ENCODE results near the gene ESYT1.

ESYT1 gene

GRCh38 chr12:56161690-56162351 is 33.8 kb downstream of the ESYT1 start:
- no peak overlapping the region for H2AK5ac ChIP-seq (ENCODE audit: low read length, severe bottlenecking)
- no peak overlapping the region for H2BK120ac ChIP-seq (ENCODE audit: low read depth, low read length)
- H3K4me2 ChIP-seq (ENCODE audit: low read length, poor library complexity, severe bottlenecking): peak overlapping the region; percentile 17
- no peak overlapping the region for H4K91ac ChIP-seq (ENCODE audit: low read length)
- H2AFZ ChIP-seq (ENCODE audit: low read depth, low read length): no peak overlapping the region
- H3K4ac ChIP-seq (ENCODE audit: low read depth in 1 of 2, low read length in 2 of 2): no peak overlapping the region
- H3K27ac ChIP-seq (ENCODE audit: low read length, poor library complexity, severe bottlenecking): peak overlapping the region; percentile 4
- peaks cover 63 to 72% of the 10 kb centered on the region in 2 experiments for H3K36me3 ChIP-seq (ENCODE audit: control insufficient read depth in 1 of 2, insufficient read depth in 2 of 2, low read depth in 1 of 2, low read length in 2 of 2)
- no peak overlapping the region for H2BK5ac ChIP-seq (ENCODE audit: low read depth, low read length, poor library complexity, severe bottlenecking)
- H3K79me1 ChIP-seq (replicated peaks; ENCODE audit: low read length, poor library complexity, severe bottlenecking): no peaks in the 10 kb centered on the region
- H3K23ac ChIP-seq (ENCODE audit: low read length in 2 of 2): peak overlapping the region in 1 of 2 experiments; percentile 3
- no peak overlapping the region for H3K14ac ChIP-seq (ENCODE audit: low read length in 2 of 2)
- no peak overlapping the region for H2BK15ac ChIP-seq (ENCODE audit: low read depth, poor library complexity, severe bottlenecking)
- H4K8ac ChIP-seq (ENCODE audit: low read length): no peak overlapping the region
- H2BK12ac ChIP-seq (ENCODE audit: low read length in 2 of 2): no peak overlapping the region
- no peaks in the 10 kb centered on the region for H3K9me3 ChIP-seq (ENCODE audit: control insufficient read depth, low read length)
- peaks cover 26% of the 10 kb centered on the region for H3K4me1 ChIP-seq (ENCODE audit: control insufficient read depth, insufficient read depth, low read depth, low read length)
- no peaks in the 10 kb centered on the region for H3K27me3 ChIP-seq (ENCODE audit: control insufficient read depth in 1 of 2, insufficient read depth in 1 of 2, low read length in 2 of 2)
- peak overlapping the region; percentile 99 for H3K9ac ChIP-seq (ENCODE audit: low read length)
- 94% methylated on average over 8 of the region's 10 CpGs for WGBS
- DNase-seq: no peak
- no peak overlapping the region for H3K18ac ChIP-seq (ENCODE audit: low read depth in 1 of 2, low read length in 2 of 2)
- H3K4me3 ChIP-seq (ENCODE audit: insufficient read depth in 1 of 2, low read depth in 1 of 2, low read length in 2 of 2): peak overlapping the region in 1 of 2 experiments; percentile 95

- no peak overlapping the region for H3K4me2 ChIP-seq (ENCODE audit: low read length, poor library complexity, severe bottlenecking)
- H3K79me1 ChIP-seq (replicated peaks; ENCODE audit: low read length, poor library complexity, severe bottlenecking): no peaks in the 10 kb centered on the region
- WGBS: 77% methylated on average over 7 of the region's 11 CpGs
These were observed 34.6 kb downstream of the ESYT1 start for GRCh38 chr12:56162468-56163290.

GRCh38 chr12:56163533-56164344 is 35.7 kb downstream of the ESYT1 start:
- H3K4me3 ChIP-seq (ENCODE audit: insufficient read depth in 1 of 2, low read depth in 1 of 2, low read length in 2 of 2): no peak overlapping the region
- DNase-seq: no peak
- 82% methylated on average over 5 of the region's 11 CpGs for WGBS
- no peak overlapping the region for H2BK12ac ChIP-seq (ENCODE audit: low read length in 2 of 2)
- H4K8ac ChIP-seq (ENCODE audit: low read length): no peak overlapping the region
- H3K4ac ChIP-seq (ENCODE audit: low read depth in 1 of 2, low read length in 2 of 2): no peak overlapping the region
- peaks cover 80 to 90% of the 10 kb centered on the region in 2 experiments for H3K36me3 ChIP-seq (ENCODE audit: control insufficient read depth in 1 of 2, insufficient read depth in 2 of 2, low read depth in 1 of 2, low read length in 2 of 2)
- H3K23ac ChIP-seq (ENCODE audit: low read length in 2 of 2): no peak overlapping the region
- H3K9ac ChIP-seq (ENCODE audit: low read length): no peak overlapping the region
- no peak overlapping the region for H3K4me2 ChIP-seq (ENCODE audit: low read length, poor library complexity, severe bottlenecking)
- H3K79me1 ChIP-seq (replicated peaks; ENCODE audit: low read length, poor library complexity, severe bottlenecking): peaks cover 2% of the 10 kb centered on the region
- H3K18ac ChIP-seq (ENCODE audit: low read depth in 1 of 2, low read length in 2 of 2): no peak overlapping the region
- no peak overlapping the region for H3K14ac ChIP-seq (ENCODE audit: low read length in 2 of 2)
- H2AFZ ChIP-seq (ENCODE audit: low read depth, low read length): no peak overlapping the region
- no peak overlapping the region for H2BK15ac ChIP-seq (ENCODE audit: low read depth, poor library complexity, severe bottlenecking)
- no peak overlapping the region for H4K91ac ChIP-seq (ENCODE audit: low read length)
- no peak overlapping the region for H2BK120ac ChIP-seq (ENCODE audit: low read depth, low read length)
- no peaks in the 10 kb centered on the region for H3K9me3 ChIP-seq (ENCODE audit: control insufficient read depth, low read length)
- H2BK5ac ChIP-seq (ENCODE audit: low read depth, low read length, poor library complexity, severe bottlenecking): no peak overlapping the region
- no peaks in the 10 kb centered on the region for H3K27me3 ChIP-seq (ENCODE audit: control insufficient read depth in 1 of 2, insufficient read depth in 1 of 2, low read length in 2 of 2)
- H3K27ac ChIP-seq (ENCODE audit: low read length, poor library complexity, severe bottlenecking): peak overlapping the region; percentile 8
- H2AK5ac ChIP-seq (ENCODE audit: low read length, severe bottlenecking): no peak overlapping the region
- H3K4me1 ChIP-seq (ENCODE audit: control insufficient read depth, insufficient read depth, low read depth, low read length): peaks cover 26% of the 10 kb centered on the region

More at GRCh38 chr12:56162468-56163290, 34.6 kb downstream of the ESYT1 start:
- H4K91ac ChIP-seq (ENCODE audit: low read length): no peak overlapping the region
- H2BK5ac ChIP-seq (ENCODE audit: low read depth, low read length, poor library complexity, severe bottlenecking): no peak overlapping the region
- no peak overlapping the region for H2BK120ac ChIP-seq (ENCODE audit: low read depth, low read length)
- no peak overlapping the region for H3K23ac ChIP-seq (ENCODE audit: low read length in 2 of 2)
- no peak overlapping the region for H3K14ac ChIP-seq (ENCODE audit: low read length in 2 of 2)
- H3K9me3 ChIP-seq (ENCODE audit: control insufficient read depth, low read length): no peaks in the 10 kb centered on the region
- no peak overlapping the region for H3K4ac ChIP-seq (ENCODE audit: low read depth in 1 of 2, low read length in 2 of 2)
- no peak overlapping the region for H3K4me3 ChIP-seq (ENCODE audit: insufficient read depth in 1 of 2, low read depth in 1 of 2, low read length in 2 of 2)
- H4K8ac ChIP-seq (ENCODE audit: low read length): no peak overlapping the region
- no peak overlapping the region for H2BK12ac ChIP-seq (ENCODE audit: low read length in 2 of 2)
- H3K27me3 ChIP-seq (ENCODE audit: control insufficient read depth in 1 of 2, insufficient read depth in 1 of 2, low read length in 2 of 2): no peaks in the 10 kb centered on the region
- no peak overlapping the region for H3K18ac ChIP-seq (ENCODE audit: low read depth in 1 of 2, low read length in 2 of 2)
- no peak for DNase-seq
- H2BK15ac ChIP-seq (ENCODE audit: low read depth, poor library complexity, severe bottlenecking): no peak overlapping the region
- no peak overlapping the region for H2AFZ ChIP-seq (ENCODE audit: low read depth, low read length)
- peaks cover 69 to 80% of the 10 kb centered on the region in 2 experiments for H3K36me3 ChIP-seq (ENCODE audit: control insufficient read depth in 1 of 2, insufficient read depth in 2 of 2, low read depth in 1 of 2, low read length in 2 of 2)
- peaks cover 26% of the 10 kb centered on the region for H3K4me1 ChIP-seq (ENCODE audit: control insufficient read depth, insufficient read depth, low read depth, low read length)
- peak overlapping the region; percentile 52 for H3K9ac ChIP-seq (ENCODE audit: low read length)
- H3K27ac ChIP-seq (ENCODE audit: low read length, poor library complexity, severe bottlenecking): peak overlapping the region; percentile 47
- no peak overlapping the region for H2AK5ac ChIP-seq (ENCODE audit: low read length, severe bottlenecking)
